GM21390 (cell line): ENCODE data around the gene RPS5.
"Not testable (repeated sequence)": the region's sequence is repeated elsewhere in the genome, so short reads cannot be mapped to it uniquely, and the experiment has no call there.

ENCODE experiments used
- ATAC-seq: cut with Tn5 transposase; IDR thresholded peaks from one replicate; pipeline ENCODE4 v1.9.1; 2021; ENCODE audit not compliant: unreplicated experiment

Gene RPS5

DNA sequence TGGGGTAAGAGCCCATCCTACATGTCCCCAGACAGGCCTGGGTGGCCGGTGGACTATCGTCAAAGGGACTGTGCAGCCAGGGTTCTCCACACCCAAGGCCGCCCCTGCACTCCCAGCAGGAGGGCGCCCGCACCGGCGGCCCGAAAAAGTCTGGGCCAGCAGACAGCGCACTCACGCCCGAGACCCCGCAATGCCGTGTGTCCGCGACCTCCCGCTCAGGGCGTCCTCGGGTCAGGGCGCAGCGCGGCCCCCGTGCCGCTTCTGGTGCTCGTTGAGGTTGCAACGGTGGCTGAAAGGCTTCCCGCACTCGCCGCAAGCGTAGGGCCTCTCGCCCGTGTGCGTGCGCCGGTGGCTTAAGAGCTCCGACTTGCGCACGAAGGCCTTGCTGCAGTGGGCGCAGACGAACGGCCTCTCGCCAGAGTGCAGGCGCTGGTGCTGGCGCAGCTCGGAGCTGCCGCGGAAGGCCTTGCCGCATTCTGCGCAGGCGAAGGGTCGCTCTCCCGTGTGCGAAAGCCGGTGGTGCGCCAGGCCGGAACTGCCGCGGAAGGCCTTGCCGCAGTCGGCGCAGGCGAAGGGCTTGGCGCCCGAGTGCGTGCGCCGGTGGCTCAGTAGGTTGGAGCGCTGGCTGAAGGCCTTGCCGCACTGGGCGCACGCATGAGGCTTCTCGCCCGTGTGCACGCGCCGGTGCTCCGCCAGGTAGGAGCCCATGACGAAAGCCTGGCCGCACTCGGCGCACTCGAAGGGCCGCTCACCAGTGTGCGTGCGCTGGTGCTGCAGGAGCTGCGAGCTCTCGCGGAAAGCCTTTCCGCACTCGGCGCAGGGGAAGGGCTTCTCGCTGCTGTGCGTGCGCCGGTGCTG, 30.9 kb upstream of the RPS5 start:
- no peak for ATAC-seq

DNA sequence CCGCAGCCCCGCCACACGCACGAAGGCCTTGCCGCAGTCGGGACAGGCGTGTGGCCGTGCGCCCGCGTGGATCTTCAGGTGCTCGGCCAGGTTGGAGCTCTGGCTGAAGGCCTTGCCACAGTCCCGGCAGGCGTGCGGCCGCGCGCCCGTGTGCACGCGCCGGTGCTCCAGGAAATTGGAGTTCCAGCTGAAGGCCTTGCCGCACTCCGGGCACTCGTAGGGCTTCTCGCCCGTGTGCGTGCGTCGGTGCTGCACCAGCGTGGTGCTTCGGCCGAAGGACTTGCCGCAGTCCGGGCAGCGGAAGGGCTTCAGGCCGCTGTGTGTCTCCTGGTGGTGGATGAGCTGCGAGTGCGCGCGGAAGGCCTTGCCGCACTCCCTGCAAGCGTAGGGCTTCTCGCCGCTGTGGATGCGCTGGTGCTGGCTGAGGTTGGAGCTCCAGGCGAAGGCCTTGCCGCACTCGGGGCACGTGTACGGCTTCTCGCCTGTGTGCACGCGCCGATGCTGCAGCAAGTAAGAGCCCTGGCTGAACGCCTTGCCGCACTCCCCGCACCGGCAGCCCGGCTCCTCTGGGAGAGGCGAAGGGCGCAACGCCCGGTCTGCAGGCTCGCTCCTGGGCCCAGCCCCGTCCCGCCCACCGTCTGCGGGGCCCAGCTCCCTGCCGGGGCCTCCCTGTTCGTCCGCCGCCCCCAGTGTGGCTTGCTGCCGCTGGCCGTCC, 30.1 kb upstream of the RPS5 start:
- no peak for ATAC-seq

DNA sequence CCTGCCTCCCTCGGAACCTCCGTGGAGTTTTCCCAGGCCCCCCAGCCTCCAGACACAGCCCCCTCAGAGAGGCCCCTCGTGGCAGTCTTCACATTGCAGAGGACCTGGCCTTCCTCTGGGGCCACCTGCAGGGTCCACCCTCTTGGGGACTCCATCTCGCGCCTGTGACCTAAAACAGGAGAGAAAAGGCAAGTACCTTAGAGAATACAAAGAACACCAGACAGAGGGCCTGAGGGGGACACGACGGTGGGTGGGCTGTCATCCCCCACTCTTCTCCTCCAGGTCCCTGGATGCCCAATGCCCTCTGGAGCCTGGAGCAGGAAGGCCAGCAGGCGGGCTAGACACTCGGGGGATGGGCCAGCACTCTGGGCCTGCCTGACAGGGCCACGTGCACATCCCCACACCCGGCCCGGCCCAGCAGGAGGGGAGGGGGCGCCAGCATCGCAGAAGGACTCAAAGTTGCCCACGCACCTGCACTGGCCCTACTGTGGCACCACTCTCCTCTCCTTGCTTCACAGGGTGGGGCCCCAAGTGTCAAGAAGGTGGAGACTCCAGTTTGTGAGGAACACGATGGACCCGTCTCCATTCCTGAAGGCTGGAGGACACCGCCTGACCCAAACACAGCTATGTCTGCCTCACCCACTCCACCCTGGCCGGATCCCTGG, 29.5 kb upstream of the RPS5 start:
- ATAC-seq = no peak

DNA sequence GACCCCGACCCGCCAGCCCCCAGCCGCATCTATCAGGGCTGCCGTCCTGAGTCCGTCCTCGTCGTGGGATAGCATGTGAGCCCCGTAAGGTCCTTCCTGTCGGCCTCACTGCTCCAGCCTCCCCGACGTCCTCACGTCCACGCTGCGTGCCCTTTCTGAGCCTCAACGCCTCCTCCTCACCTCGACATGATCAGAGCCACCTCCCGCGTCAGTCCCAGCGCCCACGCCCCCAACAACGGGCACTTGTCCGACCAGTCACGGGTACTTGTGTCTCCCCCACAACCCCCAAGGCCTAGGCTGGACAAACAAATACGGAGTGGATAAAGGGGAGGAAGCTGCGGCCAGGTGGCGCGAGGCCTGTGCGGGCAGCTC, 25.2 kb upstream of the RPS5 start:
- peak; percentile 1 for ATAC-seq

DNA sequence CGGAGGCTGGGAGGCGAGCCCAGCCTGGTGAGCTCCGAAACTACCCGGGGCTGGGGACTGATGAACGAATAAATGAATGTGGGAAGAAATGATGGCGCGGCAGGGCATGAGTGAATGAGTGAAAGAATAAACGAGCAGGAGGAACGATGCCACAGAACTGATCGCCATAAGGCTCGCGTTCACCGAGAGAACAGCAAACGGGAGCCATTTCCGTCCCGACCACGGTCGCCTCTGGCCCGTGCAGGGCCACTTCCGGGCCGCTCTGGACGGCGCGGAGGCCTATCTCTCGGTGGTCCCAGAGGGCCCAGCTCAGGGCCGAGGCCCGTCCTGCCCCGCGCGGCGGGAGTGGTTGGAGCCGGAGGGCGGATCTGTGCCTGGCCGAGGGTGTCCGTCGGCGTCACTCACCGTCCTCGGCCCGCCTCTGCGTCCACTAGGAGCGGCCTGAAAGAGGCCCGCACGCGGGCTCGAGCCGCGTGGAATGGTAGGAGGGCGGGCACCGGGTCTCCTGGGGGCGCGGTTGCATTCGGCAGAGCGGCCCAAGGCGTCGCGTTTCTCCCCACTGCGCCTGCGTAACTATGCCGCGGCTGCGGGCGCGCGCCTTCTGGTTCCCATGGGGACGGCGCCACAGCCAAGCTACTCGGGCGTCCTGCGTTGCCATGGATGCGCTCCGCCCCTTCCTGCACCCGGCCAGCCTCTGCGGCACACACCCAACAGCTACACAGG, 24.6 kb upstream of the RPS5 start, which contains the start of gene ZNF497:
Gene ZNF497 (minus strand): TSS at position 480 of the 723 bp plus-strand sequence. CDS start 5,116 bp downstream, outside the sequence.
- ATAC-seq = peak; percentile 89

DNA sequence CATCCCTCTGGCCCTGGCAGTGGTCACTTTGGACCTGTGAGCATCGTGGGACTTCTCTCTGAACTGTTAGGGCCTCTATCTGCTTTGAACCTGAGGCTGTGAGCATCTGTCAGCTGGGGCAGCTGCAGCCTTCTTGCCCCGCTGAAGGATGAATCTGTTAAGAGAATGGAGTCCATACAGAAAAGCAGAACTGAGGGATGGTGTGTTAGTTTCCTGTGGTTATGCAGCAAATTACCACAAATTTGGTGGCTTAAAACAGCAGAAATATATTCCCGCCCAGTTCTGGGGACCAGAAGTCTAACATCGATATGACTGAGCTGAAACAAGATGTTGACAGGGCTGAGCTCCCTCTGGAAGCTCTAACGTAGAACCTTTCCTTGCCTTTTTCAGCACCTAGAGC, 22.9 kb upstream of the RPS5 start:
- no peak for ATAC-seq

DNA sequence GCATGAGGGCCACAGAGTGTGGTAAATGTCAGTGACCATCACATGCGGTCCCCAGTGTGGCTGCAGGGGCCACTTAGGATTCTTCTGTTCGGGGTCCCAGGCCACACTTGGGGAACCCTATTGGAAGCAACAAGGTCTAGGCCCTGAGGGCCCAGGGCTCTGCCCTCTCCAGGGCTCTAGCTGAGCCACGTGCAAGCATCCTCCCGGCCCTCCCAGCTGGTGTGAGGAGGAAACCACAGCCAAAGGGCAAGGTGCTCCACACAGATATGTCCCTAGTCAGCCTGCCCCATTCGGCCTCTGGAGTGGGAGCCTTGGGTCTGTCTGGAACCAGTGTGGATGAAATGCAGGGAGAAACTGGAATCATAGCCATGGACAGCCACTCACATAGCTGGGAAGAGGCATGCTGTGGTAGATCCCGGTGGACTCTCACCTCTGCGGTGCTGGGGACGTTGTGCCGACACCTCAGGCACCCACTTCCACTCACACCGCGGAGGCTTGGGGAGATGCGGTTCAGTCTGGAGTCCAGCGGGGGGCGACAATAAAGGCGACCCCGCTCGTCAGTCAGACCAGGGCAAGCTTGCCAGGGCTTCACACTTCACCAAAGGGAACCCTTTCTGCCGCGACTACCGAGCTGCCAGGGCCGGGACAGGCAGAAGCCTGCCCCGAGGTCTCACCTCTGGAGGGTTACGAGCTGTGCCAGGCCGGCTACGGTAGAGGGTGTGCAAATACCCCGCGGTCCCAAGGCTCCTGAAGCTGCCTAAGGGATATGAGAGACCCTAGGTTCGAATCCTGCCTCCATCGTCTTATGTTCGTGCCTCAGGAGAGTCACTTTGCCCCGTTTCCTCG, 20.3 kb upstream of the RPS5 start:
- no peak for ATAC-seq

DNA sequence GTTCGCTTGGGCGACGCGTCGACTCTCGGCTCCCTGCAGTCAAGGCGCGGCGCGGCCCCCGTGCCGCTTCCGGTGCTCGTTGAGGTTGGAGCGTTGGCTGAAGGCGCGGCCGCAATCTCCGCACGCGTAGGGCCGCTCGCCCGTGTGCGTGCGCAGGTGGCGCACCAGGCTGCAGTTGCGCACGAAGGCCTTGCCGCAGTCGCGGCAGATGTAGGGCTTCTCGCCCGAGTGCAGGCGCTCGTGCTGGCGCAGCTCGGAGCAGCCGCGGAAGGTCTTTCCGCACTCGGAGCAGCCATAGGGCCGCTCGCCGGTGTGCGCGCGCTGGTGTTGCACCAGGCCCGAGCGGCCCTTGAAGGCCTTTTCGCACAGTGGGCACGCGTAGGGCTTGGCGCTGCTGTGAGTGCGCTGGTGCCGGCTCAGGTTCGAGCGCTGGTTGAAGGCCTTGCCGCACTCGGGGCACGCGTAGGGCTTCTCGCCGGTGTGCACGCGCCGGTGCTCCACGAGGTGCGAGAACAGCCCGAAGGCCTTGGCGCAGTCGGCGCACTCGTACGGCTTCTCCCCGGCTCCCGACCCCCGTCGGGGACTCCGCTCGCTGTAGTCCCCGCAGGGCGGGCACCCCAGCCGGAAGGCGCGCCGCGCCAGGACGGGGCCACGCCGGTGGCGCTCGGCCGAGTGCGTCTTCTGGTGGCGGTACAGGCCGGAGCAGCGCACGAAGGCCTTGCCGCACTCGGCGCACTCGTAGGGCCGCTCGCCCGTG, 19.2 kb upstream of the RPS5 start:
- no peak for ATAC-seq

DNA sequence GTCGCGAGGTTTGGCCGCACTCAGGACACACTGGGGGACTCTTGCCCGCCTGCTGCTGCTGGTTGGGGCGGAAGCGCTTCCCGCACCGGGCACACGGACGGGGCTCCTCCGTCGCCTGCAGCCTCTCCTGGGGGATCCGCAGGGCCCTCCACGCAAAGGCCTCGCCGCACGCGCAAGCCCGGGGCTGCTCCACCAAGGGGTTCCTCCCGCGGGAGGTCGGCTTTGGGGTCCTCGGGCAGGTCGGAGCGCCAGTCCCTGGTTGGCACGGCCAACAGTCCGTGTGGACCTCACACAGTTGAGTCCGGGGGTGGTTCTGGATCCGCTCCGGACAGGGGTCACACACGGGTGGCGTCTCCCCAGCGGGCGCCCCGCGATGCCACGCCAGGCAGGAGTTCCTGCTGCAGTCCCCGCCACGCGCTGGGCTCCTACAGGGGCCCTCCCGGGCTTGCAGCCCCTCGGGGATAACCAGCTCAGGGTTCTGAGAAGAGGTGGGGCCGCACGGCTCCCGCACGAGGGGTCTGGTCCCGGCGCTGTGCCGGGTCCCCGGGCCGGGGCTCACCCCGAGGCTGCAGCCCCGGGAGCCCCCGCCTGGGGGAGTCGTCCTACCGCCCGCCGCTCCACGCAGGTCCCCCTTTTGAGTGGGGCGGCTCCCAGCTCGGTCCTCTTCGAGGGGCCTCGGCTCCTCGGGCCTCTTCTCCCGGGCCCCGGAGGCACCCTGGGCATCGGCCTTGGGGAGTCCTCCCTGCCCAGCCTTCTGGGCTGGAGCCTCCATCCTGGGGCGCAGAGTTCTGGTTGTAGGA, 18.3 kb upstream of the RPS5 start:
- ATAC-seq = no peak

DNA sequence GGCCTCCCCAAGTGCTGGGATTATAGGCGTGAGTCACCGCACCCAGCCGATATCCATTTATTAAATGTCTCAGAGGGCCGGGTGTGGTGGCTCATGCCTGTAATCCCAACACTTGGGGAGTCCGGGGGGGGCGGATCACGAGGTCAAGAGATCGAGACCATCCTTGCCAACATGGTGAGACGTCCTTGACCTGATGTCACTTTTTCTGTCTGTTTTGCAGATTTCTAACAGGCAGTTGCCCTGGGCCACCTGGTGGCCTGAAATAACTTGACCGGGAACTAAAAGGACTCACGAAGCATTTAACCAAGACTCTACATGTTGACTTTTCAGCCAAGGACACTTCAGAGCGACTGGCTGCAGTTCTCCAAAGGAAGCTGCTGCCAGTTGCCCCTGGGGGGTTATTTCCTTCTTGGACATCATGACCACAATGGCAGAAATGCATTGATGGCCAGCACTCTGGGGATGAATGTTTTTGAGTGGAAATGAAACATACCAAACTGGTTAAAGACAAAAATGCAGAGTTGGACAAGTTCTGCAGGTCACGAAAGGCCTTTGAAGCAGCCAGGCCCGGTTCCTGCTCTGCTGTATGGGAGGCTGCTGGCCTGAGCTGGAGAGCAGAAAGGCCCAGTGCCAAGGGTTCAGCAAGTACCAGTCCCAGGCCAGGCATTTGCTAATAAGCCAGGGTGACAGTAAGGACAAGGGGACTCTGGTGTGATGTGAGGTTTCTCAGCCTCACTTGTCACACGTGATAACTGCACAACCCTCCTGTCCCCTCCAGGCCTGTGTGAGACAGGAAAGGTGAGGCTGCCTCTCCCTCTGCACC, 14.5 kb upstream of the RPS5 start:
- no peak for ATAC-seq

DNA sequence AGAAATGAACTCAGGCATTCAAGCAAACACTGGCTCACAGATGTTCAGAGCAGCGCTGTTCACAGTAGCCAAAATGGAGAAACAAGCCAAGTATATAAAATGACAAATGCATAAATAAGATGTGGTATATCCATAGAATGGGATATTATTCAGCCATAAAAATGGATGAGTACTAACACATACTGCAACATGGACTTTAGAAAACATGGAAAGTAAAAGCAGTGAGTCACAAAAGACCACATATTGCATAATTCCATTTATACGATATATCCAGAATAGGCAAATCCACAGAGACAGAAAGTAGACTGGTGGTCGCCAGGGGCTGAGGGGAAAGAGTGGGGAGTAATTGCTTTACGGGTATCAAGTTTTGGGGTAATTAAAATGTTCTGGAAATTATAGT, 12.9 kb upstream of the RPS5 start:
- ATAC-seq = no peak

DNA sequence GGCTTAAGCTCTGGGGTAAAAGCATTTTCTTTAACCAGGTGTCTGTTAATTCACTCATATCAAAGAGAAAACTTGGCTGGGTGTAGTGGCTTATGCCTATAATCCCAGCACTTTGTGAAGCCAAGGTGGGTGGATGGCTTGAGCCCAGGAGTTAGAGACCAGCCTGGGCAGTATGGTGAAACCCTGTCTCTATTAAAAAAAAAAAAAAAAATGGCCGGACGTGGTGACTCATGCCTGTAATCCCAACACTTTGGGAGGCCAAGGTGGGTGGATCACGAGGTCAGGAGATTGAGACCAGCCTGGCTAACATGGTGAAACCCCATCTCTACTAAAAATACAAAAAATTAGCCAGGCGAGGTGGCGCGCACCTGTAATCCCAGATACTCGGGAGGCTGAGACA, 10.3 kb upstream of the RPS5 start:
- not testable (repeated sequence) for ATAC-seq

DNA sequence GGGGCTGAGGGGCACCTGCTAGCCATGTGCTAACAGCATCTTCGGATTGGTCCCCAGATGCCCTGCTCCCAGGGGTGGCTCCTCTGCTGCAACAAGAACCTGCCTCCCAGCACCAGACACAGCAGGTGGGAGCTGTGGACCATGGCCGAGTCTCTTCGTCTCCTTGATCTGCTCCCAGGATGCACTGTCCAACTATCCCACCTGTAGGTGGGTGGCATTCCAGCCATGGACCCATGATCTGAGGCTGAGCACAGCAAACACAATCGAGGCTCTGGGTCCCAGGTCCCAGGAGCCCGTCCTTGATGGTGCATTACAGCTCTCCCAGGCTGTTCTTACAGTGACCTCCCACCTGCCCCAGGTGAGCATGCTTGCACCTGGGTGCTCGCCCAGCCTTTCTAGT, 7.8 kb upstream of the RPS5 start:
- no peak for ATAC-seq

DNA sequence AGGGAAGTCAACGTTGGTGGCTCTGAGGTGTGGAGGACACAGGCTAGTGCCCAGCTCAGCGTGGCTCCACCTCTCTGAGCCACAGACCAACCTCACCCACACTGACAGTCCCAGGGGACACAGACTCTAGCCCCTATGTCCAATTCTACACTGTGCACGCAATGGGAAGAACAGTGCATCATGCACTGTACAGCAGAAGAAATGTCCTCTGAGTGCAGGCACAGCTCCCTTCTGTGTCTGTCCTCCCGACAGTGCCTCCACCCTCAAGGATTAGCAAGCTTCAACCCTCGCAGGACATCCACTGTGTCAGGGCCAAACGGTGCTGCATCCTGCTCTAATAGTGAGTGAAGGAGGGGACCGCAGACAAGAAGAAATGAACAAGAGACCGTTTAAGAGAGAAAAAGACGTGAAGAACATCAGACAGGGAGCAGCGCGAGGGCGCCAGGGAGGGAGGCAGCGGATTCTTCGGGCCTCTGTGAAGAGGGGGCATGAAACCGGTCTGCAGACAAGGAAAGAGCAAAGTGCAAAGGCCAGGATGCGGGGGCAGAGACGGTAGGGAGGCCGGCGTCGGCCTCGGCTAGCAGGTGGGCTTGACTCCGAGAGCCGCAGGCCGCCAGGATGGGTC, 6.9 kb upstream of the RPS5 start:
- ATAC-seq = no peak

DNA sequence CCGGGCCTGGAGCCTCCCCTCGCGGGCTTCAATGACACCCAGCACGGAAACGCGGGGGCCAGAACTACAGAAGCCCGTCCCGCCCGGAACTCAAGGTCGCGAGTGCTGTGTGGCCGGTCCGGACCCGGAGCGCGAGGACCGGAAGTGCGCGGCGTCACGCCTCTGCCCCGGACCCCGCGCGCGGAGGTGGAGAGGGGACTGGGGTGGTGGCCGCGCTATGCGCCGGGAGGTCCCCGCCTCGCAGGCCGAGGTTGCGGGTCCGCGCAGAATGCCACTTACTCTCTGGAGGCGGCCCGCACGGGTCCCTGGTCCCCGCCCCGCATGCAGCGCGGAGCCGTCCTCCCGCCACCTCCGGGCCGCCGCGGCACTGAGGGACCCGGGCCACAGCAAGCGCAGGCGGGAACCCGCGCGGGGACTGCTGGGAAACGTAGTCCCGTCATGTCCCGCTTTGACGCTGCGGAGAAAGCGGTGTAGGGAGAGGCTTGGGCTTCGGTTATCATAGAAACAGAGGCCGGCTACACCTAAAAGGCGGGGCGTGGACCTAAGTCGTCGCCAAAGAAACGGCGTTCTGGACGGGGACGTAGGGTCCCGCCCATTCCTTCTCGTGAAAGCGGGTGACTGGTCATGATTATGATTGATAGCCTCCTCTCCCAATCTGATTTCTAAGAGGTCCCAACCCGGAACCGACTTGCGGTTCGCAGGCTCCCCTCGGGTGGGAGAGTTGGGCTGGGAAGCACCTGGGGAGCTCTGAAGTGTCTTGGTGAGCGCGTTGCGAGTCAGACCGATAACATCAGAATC, 6.2 kb upstream of the RPS5 start, which contains the start of gene ZNF837:
Gene ZNF837 (minus strand): TSS at position 369 of the 798 bp plus-strand sequence. CDS start 11,698 bp downstream, outside the sequence.
- peak; percentile 73 for ATAC-seq

DNA sequence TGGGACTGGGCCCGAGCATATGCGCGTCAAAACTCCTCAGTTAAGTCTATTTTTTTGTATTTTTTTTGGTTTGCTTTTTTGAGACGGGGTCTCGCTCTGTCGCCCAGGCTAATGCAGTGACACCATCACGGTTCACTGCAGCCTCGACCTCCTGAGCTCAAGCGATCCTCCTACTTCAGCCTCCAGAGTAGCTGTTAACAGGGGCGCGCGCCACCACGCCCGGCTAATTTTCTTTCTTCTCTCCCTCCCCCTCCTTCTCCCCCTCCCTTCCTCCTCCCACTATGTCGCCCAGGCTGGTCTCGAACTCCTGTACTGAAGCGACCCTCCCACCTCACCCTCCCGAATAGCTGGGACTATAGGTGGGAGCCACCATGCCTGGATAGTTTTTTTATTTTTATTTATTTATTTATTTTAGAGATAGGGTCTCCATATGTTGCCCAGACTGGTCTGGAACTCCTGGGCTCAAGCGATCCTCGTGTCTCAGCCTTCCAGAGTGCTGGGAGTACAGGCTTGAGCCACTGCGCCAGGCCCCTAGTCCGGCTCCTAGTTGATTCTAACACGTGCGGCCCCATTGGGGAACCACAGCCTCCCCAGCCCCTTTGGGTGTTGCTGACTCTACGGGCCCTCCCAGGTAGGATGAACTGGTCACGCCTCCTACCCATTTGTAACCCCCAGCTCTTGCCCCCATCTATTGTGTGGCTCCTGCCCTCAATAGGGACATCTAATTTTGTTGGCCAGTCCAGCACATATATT, 5.4 kb upstream of the RPS5 start:
- no peak for ATAC-seq
